DMS 273 (cell line): ENCODE results near the gene HDGFL2.

Experiments used
- DNase-seq: peaks from one replicate; lab custom pipeline; 2025; ENCODE audit not compliant: unreplicated experiment; lab: John Stamatoyannopoulos, UW

The HDGFL2 gene

GRCh38 chr19:4472174-4472974 is at the start of gene HDGFL2:
HDGFL2 (plus strand) TSS chr19:4472297; CDS start chr19:4472351, 54 bp downstream.
- peak; percentile 49 for DNase-seq

- no peak for DNase-seq
These were observed 48.5 kb upstream of the HDGFL2 start for GRCh38 chr19:4423416-4424126.

GRCh38 chr19:4425537-4425936 is 46.6 kb upstream of the HDGFL2 start:
- no peak for DNase-seq

GRCh38 chr19:4428326-4428975 is 43.6 kb upstream of the HDGFL2 start:
- DNase-seq = no peak

- DNase-seq = no peak
These were observed 42.8 kb upstream of the HDGFL2 start for GRCh38 chr19:4429256-4429655.

GRCh38 chr19:4429771-4430171 is 42.3 kb upstream of the HDGFL2 start:
- DNase-seq = no peak

- no peak for DNase-seq
These were observed 41.3 kb upstream of the HDGFL2 start for GRCh38 chr19:4430760-4431159.

- no peak for DNase-seq
These were observed 40.8 kb upstream of the HDGFL2 start for GRCh38 chr19:4431296-4431695.

GRCh38 chr19:4431808-4432674 is 40.1 kb upstream of the HDGFL2 start:
- DNase-seq = no peak

- DNase-seq = no peak
These were observed 39.1 kb upstream of the HDGFL2 start for GRCh38 chr19:4432918-4433506.

GRCh38 chr19:4434391-4434790 is 37.7 kb upstream of the HDGFL2 start:
- no peak for DNase-seq

- DNase-seq = no peak
These were observed 35.9 kb upstream of the HDGFL2 start for GRCh38 chr19:4436231-4436630.

GRCh38 chr19:4437103-4437502 is 35.0 kb upstream of the HDGFL2 start:
- DNase-seq = no peak

GRCh38 chr19:4439243-4439642 is 32.9 kb upstream of the HDGFL2 start:
- DNase-seq = no peak

GRCh38 chr19:4441994-4442818 is 29.9 kb upstream of the HDGFL2 start:
- no peak for DNase-seq

GRCh38 chr19:4442819-4443146 is 29.3 kb upstream of the HDGFL2 start:
- no peak for DNase-seq

GRCh38 chr19:4443188-4443587 is 28.9 kb upstream of the HDGFL2 start:
- no peak for DNase-seq

- no peak for DNase-seq
These were observed 27.9 kb upstream of the HDGFL2 start for GRCh38 chr19:4443966-4444764.
